Measurements from ENCODE around the gene RAB27A. TPM values are rescaled to one million over a fixed set of nuclear protein-coding genes. Genes with fewer than 3 reads are reported as not detected.

RAB27A gene
- total and polyA plus RNA-seq, 9 of the 15 experiments (the other 6 are each of a cell fraction or from before 2014, with no cell fraction given), result 31.5 to 171 (median 80.4) TPM

- TF ChIP-seq, protein P1, sequence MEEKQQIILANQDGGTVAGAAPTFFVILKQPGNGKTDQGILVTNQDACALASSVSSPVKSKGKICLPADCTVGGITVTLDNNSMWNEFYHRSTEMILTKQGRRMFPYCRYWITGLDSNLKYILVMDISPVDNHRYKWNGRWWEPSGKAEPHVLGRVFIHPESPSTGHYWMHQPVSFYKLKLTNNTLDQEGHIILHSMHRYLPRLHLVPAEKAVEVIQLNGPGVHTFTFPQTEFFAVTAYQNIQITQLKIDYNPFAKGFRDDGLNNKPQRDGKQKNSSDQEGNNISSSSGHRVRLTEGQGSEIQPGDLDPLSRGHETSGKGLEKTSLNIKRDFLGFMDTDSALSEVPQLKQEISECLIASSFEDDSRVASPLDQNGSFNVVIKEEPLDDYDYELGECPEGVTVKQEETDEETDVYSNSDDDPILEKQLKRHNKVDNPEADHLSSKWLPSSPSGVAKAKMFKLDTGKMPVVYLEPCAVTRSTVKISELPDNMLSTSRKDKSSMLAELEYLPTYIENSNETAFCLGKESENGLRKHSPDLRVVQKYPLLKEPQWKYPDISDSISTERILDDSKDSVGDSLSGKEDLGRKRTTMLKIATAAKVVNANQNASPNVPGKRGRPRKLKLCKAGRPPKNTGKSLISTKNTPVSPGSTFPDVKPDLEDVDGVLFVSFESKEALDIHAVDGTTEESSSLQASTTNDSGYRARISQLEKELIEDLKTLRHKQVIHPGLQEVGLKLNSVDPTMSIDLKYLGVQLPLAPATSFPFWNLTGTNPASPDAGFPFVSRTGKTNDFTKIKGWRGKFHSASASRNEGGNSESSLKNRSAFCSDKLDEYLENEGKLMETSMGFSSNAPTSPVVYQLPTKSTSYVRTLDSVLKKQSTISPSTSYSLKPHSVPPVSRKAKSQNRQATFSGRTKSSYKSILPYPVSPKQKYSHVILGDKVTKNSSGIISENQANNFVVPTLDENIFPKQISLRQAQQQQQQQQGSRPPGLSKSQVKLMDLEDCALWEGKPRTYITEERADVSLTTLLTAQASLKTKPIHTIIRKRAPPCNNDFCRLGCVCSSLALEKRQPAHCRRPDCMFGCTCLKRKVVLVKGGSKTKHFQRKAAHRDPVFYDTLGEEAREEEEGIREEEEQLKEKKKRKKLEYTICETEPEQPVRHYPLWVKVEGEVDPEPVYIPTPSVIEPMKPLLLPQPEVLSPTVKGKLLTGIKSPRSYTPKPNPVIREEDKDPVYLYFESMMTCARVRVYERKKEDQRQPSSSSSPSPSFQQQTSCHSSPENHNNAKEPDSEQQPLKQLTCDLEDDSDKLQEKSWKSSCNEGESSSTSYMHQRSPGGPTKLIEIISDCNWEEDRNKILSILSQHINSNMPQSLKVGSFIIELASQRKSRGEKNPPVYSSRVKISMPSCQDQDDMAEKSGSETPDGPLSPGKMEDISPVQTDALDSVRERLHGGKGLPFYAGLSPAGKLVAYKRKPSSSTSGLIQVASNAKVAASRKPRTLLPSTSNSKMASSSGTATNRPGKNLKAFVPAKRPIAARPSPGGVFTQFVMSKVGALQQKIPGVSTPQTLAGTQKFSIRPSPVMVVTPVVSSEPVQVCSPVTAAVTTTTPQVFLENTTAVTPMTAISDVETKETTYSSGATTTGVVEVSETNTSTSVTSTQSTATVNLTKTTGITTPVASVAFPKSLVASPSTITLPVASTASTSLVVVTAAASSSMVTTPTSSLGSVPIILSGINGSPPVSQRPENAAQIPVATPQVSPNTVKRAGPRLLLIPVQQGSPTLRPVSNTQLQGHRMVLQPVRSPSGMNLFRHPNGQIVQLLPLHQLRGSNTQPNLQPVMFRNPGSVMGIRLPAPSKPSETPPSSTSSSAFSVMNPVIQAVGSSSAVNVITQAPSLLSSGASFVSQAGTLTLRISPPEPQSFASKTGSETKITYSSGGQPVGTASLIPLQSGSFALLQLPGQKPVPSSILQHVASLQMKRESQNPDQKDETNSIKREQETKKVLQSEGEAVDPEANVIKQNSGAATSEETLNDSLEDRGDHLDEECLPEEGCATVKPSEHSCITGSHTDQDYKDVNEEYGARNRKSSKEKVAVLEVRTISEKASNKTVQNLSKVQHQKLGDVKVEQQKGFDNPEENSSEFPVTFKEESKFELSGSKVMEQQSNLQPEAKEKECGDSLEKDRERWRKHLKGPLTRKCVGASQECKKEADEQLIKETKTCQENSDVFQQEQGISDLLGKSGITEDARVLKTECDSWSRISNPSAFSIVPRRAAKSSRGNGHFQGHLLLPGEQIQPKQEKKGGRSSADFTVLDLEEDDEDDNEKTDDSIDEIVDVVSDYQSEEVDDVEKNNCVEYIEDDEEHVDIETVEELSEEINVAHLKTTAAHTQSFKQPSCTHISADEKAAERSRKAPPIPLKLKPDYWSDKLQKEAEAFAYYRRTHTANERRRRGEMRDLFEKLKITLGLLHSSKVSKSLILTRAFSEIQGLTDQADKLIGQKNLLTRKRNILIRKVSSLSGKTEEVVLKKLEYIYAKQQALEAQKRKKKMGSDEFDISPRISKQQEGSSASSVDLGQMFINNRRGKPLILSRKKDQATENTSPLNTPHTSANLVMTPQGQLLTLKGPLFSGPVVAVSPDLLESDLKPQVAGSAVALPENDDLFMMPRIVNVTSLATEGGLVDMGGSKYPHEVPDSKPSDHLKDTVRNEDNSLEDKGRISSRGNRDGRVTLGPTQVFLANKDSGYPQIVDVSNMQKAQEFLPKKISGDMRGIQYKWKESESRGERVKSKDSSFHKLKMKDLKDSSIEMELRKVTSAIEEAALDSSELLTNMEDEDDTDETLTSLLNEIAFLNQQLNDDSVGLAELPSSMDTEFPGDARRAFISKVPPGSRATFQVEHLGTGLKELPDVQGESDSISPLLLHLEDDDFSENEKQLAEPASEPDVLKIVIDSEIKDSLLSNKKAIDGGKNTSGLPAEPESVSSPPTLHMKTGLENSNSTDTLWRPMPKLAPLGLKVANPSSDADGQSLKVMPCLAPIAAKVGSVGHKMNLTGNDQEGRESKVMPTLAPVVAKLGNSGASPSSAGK (IDR thresholded peaks at IDR 0.05), result peak; percentile 21; the same call in 1 of the 2 replicates
- TF ChIP-seq MYNN (IDR thresholded peaks at IDR 0.05) (no peak), MYNN (CRISPR knock-in tag; IDR thresholded peaks at IDR 0.05) (no peak), TBL1XR1 (IDR thresholded peaks at IDR 0.05; ENCODE audit: low read length in 2 of 2) (peak in 1 of 2 experiments; percentile 55; a peak in 2 of 4 replicates), SOX6 (IDR thresholded peaks at IDR 0.05) (peak; percentile 99), ZNF592 (IDR thresholded peaks at IDR 0.05) (peak; percentile 82), SPI1 (IDR thresholded peaks at IDR 0.05; ENCODE audit: borderline replicate concordance, low read depth, low read length) (peak; percentile 17; the same call in 1 of the 2 replicates), ZNF316 (IDR thresholded peaks at IDR 0.05) (0 out of 2 replicates have a peak, but pooled peaks have one; percentile 18), CHAMP1 (IDR thresholded peaks at IDR 0.05) (peak; percentile 68; the same call in 1 of the 2 replicates), DACH1 (IDR thresholded peaks at IDR 0.05; ENCODE audit: partially characterized antibody) (peak; percentile 32)
These were observed 7.3 kb downstream of the RAB27A start (continued) for GRCh38 chr15:55282284-55282833.
